Prostate gland (tissue), 2 donors: ENCODE measurements around the gene POLR2B.

Experiments used
- POLR2A ChIP-seq: fragments of 450-650 bp; IDR thresholded peaks from one replicate; pipeline ENCODE4 v1.6.1; 2016; ENCODE audit warnings: antibody characterized with exemption, mild to moderate bottlenecking
- TF ChIP-seq, protein P1 (sequence below), 4 experiments: fragments of 200-600 bp in 2 of 4; fragments of 450-650 bp in 2 of 4; sonication (generic) in 2 of 4; IDR thresholded peaks; 1 replicate in 3 of 4; 2 replicates in 1 of 4; pipeline ENCODE4 v1.5.1; 2016 to 2019; ENCODE audit warnings: antibody characterized with exemption in 4 of 4, mild to moderate bottlenecking in 2 of 4, moderate library complexity in 2 of 4

DNA sequence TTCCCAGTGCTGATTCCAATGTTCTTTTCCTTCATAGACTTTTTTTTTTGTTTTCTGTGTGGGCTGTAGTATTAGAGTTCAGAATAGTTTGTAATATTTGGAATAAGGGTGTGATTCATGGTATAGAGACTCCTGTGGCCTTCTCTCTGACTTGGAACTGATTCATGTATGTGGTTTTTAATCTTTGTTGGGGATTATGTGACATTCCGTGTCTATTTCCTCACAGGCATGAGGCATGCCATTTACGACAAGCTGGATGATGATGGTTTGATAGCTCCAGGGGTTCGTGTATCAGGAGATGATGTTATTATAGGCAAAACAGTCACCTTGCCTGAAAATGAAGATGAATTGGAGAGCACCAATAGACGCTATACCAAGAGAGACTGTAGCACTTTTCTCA lies 44.4 kb downstream of the POLR2B start:
- TF ChIP-seq, protein P1, sequence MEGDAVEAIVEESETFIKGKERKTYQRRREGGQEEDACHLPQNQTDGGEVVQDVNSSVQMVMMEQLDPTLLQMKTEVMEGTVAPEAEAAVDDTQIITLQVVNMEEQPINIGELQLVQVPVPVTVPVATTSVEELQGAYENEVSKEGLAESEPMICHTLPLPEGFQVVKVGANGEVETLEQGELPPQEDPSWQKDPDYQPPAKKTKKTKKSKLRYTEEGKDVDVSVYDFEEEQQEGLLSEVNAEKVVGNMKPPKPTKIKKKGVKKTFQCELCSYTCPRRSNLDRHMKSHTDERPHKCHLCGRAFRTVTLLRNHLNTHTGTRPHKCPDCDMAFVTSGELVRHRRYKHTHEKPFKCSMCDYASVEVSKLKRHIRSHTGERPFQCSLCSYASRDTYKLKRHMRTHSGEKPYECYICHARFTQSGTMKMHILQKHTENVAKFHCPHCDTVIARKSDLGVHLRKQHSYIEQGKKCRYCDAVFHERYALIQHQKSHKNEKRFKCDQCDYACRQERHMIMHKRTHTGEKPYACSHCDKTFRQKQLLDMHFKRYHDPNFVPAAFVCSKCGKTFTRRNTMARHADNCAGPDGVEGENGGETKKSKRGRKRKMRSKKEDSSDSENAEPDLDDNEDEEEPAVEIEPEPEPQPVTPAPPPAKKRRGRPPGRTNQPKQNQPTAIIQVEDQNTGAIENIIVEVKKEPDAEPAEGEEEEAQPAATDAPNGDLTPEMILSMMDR (IDR thresholded peaks at IDR 0.05): no peak
- TF ChIP-seq POLR2A: no peak
